ENCODE data around the gene CALR.
A peak's percentile ranks its signal among the peaks of the same experiment; 100 is the strongest.
"Not testable (repeated sequence)": the region's sequence is repeated elsewhere in the genome, so short reads cannot be mapped to it uniquely, and the experiment has no call there.

CALR gene

DNA sequence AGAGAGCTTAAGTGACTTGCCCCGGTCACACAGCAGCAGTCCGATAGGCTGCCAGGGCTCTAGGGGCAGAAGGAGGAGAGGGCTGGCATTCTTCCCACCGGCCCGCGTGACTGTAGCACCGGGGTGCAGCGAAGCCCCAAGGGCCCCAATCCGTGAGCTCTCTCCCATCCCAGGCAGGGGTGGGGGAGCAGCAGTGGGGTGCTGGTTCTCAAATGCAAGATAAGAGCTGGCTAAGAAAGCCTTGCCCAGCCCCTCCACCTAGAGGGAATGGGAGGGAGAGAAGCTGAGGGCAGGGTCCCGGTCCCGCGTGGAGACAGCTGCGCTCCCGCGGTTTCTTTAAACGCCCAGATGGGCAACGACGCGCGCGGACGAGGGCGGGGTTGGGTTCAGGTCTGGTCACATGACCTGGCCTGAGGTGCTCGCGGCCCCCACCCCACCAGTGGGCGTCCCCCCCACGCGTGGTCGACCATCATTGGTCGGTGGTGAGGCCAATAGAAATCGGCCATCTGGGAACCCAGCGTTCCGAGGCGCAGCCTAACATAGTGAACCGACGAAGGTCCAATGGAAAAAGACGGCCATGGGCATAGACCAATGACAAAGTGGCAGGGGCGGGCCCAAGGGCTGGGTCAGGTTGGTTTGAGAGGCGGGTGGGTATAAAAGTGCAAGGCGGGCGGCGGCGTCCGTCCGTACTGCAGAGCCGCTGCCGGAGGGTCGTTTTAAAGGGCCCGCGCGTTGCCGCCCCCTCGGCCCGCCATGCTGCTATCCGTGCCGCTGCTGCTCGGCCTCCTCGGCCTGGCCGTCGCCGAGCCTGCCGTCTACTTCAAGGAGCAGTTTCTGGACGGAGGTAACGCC is at the start of gene CALR:
Gene CALR, plus strand, starts transcription at position 683 of the 852 bp plus-strand sequence. Its CDS starts 71 bp downstream, at position 754.
- peak; percentile 99 for DNase-seq

DNA sequence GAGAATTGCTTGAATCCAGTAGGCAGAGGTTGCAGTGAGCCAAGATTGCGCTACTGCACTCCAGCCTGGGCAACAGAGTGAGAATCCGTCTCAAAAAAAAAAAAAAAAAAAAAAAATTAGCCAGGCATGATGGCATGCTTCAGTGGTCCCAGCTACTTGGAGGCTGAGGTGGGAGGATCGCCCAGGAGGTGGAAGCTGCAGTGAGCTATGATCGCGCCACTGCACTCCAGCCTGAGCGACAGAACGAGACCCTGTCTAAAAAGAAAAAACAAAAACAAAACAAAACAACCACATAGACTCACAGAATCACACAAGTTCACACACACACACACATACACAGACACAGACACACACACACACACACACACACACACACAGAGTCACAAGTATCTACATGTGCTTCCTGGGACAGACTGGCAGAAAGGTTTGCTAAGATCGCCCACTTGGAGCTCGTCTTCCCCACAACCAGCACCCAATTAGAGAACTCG is 48.1 kb upstream of the CALR start:
- not testable (repeated sequence) for DNase-seq

GRCh38 chr19:12890787-12891552 is 47.4 kb upstream of the CALR start, which contains the start of gene GCDH:
TSS of gene GCDH (plus strand) at chr19:12891160. CDS start at chr19:12891305, 145 bp downstream.
- peak; percentile 92 for DNase-seq

DNA sequence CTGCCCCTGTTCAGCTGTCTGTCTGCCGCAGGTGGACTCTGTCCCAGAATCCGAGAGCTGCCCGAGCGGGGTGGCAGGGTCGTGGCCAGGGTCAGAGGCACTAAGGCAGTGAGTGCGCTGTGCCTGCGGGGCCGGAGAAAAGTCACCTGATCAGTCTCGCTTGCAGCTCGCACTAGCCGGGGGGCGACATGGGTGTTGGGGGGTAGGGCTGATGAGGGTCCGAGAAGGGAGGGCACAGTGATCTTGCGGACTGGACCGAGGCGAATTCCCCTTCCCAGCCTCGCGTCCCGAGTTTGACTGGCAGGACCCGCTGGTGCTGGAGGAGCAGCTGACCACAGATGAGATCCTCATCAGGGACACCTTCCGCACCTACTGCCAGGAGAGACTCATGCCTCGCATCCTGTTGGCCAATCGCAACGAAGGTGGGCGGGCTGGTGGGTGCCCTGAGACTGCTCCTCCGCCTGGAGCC is 46.8 kb upstream of the CALR start:
- DNase-seq = peak; percentile 61

- no peak for DNase-seq
Observed at GRCh38 chr19:12893582-12893981, 44.8 kb upstream of the CALR start.

- no peak for DNase-seq
Observed at GRCh38 chr19:12896460-12896859, 41.9 kb upstream of the CALR start.

DNA sequence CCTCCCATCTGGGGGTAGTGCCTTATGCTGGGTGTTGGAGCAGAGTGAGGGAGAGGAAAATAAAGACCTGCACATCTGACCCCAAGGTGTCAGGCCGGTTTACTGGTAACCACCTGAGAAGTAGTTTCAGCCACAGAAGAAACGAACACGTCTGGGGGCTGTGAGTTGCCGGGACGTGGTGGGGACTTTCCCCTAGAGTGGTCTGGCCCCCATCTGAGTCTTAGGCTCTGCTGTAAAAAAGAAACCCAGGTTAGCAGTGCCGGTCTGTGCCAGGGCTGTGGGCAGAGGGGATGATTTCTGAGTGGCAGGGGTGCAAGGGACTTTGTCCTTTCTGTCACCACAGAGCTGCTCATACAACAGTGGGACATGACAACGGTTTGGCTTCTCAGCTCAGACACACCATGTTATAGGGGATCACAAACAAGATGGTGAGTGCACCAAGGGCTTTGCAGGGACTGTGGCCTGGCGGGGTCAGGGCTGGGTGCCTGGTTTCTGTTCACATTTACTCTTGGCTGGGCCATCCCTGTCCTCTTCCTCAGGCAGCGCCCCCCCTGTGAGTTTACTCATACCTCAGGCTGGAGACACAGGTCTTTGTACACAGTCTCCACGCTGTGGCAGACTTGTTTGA is 38.4 kb upstream of the CALR start:
- peak; percentile 67 for DNase-seq

- no peak for DNase-seq
Observed at GRCh38 chr19:12907166-12907565, 31.2 kb upstream of the CALR start.

- no peak for DNase-seq
Observed at GRCh38 chr19:12912571-12912970, 25.8 kb upstream of the CALR start.

DNA sequence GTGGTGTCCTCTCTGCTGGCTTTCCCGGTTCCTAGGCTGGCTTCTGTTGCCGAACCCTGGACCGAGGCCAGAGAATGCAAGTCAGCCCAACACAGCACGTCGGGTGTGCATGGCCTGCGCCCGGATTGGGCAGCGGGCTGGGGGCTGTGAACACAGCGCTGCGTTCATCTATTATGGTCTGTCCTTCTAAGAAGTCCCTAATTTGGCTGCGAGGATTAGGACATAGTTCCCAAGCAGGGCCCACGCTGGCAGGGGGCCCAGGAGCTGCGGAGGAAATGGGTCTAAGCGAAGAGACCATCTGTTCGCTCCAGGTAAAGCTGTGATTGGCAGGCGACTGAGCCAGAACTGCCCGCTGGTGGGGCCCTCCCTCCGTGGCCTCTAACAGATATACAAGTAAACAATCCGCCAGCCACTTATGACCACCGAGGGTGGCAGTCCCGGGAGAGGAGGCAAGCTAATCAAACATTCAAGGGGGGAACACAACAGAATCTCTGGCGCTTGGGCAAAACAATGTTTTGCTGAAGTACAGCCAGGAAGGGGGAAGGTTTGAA is 25.3 kb upstream of the CALR start:
- DNase-seq = no peak

DNA sequence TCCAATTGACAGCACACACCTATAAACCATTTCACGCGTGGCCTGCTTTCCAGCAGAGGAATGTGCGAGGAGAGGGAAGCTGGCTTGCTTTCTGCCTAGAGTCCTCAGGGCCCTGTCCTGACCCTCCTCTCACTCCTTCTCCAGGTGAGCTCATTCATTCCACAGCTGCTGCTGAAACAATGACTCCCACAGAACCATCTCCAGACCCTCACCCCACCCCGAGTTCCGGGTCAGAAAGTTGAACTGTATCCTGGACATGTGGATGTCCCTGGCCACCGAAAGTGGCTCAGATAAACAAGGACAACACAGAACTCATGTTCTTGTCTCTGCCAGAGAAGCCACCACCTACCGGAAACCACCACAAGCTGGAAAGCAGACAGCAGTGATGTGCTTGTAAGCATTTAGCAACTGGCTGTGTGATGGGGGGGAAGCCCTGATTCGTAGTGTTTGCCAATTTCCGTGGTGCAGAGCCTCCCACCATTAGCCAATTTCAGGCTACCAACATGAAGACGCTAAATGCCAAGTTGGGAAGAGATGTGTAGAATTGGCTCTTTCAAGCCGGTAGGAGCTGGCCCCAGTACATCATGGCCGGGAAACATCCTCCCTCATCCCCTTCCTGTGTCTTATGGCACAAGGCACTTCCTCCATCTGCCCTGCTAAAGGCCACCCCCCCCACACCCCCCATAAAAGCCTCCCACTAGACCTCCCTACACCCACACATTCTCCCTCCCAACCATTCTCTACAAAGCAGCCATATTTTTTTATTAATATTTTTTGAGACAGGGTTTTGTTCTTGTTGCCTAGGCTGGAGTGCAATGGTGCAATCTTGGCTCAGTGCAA is 24.3 kb upstream of the CALR start:
- peak; percentile 74 for DNase-seq

- not testable (repeated sequence) for DNase-seq
Observed at GRCh38 chr19:12915860-12916259, 22.5 kb upstream of the CALR start.

GRCh38 chr19:12918253-12918652 is 20.2 kb upstream of the CALR start:
- no peak for DNase-seq

GRCh38 chr19:12921047-12921446 is 17.4 kb upstream of the CALR start:
- no peak for DNase-seq

DNA sequence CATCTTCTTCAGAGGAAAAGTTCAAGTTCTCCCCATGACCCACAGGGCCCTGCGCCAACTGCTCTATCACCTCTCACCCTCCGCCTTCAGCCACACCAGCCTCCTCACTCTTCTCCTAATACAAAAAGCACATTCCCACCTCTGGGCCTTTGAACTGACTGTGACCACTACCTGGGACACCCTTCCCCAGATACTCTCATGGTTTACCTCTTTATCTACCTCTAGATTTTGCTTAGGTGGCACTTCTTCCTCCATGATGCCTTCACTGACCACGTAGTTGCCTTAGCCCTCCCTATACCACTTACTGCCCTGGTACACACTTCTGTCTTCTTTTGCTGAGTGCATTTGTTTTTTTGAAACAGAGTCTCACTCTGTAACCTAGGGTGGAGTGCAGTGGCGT is 15.4 kb upstream of the CALR start:
- DNase-seq = no peak

GRCh38 chr19:12924621-12925310 is 13.6 kb upstream of the CALR start:
- no peak for DNase-seq

- no peak for DNase-seq
Observed at GRCh38 chr19:12930002-12930645, 8.3 kb upstream of the CALR start.

- DNase-seq = no peak
Observed at GRCh38 chr19:12932392-12933286, 5.8 kb upstream of the CALR start.

DNA sequence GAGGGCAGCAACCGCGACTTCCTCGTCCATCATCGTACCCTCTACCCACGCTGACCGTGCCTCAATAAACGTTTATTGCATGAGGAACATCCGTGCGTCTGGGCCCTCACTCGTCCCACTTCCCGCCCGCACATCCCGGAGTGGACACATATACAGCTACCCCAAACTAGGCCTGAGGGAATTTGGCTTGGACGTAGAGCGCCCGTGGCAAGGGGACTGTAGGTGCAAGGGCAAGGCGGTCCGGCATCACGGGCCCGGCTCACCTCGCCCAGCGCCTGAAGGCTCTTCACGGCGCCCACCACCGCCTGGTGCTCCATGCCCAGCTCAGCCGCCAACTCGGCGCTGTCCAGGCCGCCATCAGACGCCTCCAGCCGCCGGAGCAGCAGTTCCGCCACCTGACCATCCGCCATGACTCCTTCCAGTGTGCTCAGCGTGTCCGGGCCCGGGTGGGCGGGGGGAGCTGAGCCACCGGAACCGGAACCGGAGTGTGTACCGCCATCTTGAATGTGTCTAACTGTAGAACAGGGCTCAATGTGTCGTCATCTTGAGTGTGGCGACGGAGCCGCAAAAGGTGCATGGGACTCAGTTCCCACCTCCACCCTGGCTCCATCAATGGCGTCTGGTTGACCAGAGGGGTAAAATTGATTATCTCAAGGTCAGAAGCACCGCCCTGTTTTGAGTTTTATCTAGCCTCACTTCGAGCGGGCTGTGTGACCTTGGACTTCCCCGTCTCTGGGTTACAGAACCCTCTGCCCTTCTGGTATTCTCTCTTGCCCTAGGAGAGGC is 4.9 kb upstream of the CALR start, which contains the start of gene FARSA:
Gene FARSA, minus strand, starts transcription at position 425 of the 786 bp plus-strand sequence. Its CDS starts 15 bp downstream, at position 410.
- peak; percentile 88 for DNase-seq
